ENCODE measurements around the gene ZBTB42.
A peak's percentile ranks its signal among the peaks of the same experiment; 100 is the strongest.

The ZBTB42 gene

DNA sequence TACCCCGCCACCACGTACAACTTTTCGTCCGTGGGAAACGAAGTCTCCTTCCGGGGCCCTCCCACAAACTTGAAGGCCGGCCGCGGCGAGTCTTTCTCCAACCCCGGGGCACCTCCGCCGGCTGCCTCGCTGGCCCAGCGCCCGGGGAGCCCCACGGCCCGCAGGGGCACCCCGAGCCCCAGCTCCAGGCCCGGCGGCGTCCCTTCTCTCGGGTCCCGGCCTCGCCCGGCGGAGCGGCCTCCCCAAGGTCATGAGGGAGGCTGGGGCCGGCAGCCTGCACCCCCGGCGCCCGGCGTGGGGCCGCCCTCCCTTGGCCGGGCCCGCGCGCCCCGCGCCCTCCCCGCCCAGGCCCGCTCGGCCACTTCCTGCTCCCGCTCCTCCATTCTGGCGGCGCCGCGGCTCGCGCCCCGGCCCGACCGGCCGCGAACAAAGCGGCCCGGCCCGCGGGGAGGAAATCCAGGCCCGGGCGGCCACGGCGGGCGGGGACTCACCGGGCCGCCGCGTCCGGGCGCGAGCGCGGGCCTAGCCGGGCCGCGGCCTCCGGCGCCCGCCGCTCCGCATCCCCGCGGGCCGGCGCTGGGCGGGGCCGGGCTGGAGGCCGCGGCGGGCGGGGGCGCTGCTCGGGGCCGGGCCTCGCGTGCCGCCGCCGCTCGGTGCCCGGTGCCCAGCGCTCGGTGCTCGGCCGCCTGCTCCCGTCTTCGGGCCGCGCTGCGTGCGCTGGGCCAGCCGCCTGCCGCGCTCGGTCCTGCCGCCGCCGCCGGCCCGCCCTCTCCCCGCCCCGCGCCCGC, 5.7 kb upstream of the ZBTB42 start, which contains the start of gene AKT1:
Gene AKT1, minus strand, starts transcription at position 756 of the 788 bp plus-strand sequence. CDS start 3,105 bp downstream, outside the sequence.
- ATAC-seq (peak; percentile 59), DNase-seq (peak in 1 of 2 donors; percentile 40)
- Mint-ChIP-seq H3K4me1 (peaks cover 81% of the 10 kb centered on the region), H3K4me3 (peak within 1 kb of the TSS; percentile 92 to 93), H3K9me3 (no peaks in the 10 kb centered on the region), H3K27ac (peak within 1 kb of the TSS; percentile 67 to 90), H3K27me3 (peaks cover 24% of the 10 kb centered on the region)

DNA sequence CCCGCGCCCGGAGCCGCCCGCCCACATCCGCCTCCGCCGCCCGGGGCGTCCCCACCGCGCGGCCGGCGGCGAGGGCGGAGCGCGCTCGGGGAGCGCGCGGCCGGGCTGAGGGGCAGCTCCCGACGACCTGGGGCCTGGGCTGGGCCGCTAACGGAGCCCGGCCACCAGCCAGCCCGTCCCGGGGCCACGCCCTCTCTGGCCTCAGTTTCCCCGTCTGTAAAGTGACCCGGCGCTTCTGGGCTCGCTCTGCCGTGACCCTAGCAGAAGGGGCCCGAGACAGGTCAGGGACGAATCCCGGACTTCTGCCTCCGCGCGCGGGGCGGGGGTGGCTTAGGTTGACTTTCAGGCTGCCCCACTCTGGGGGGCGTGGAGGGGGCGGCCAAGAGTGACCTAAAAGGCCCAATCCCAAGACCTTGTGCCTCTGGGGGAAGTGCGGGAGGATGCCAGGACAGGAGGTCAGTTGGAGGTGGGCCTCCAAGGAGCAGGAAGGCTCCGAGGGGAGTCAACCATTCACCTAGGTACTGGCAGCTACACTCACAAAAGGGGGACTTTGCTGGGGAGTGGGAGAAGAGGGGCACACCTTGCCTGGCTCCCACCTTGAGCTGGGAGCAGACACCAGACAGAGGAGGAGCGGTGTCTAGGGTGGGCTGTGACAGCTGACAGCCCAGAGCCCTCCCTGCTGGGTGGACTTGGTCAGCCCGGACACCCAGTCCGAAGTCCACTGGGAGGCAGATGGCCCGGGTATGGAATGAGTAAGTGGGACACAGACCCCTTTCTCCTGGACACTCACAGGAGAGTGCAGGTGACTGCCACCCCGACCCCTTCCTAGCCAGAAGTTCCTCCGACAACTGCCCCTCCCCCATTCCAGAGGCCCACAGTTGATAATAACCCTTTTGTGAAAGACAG, 4.9 kb upstream of the ZBTB42 start:
- ATAC-seq = peak; percentile 64
- no peaks in the 10 kb centered on the region for H3K9me3 Mint-ChIP-seq
- peak in 1 of 2 donors; percentile 25 for DNase-seq
- peak overlapping the region; percentile 67 to 90 for H3K27ac Mint-ChIP-seq
- H3K27me3 Mint-ChIP-seq = peaks cover 24% of the 10 kb centered on the region
- H3K4me3 Mint-ChIP-seq = peak overlapping the region; percentile 77 to 82
- H3K4me1 Mint-ChIP-seq = peaks cover 75% of the 10 kb centered on the region

DNA sequence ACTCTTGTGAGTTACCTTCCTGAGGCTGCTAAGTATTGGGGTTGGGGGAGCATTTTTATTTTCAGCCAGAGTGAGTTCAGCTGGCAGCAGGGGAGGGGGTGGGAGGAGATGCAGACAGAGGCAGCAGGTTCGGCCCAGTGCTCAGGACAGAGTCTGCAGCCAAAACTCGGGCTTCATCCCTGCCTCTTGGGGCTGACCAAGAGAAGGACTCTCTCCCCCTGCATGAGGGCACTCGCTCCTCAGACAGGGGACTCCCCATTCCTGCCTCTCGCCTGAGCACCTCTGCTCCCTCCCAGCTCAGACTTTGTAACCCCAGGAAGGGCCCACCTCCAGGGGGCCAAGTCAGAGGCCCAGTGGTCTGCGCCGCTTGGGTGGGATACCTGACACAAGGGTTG, 4.2 kb upstream of the ZBTB42 start:
- Mint-ChIP-seq H3K27ac (no peak overlapping the region), H3K4me3 (peak overlapping the region; percentile 77 to 82), H3K27me3 (peaks cover 24% of the 10 kb centered on the region), H3K9me3 (no peaks in the 10 kb centered on the region), H3K4me1 (peaks cover 75% of the 10 kb centered on the region)
- ATAC-seq (no peak), DNase-seq (no peak)

DNA sequence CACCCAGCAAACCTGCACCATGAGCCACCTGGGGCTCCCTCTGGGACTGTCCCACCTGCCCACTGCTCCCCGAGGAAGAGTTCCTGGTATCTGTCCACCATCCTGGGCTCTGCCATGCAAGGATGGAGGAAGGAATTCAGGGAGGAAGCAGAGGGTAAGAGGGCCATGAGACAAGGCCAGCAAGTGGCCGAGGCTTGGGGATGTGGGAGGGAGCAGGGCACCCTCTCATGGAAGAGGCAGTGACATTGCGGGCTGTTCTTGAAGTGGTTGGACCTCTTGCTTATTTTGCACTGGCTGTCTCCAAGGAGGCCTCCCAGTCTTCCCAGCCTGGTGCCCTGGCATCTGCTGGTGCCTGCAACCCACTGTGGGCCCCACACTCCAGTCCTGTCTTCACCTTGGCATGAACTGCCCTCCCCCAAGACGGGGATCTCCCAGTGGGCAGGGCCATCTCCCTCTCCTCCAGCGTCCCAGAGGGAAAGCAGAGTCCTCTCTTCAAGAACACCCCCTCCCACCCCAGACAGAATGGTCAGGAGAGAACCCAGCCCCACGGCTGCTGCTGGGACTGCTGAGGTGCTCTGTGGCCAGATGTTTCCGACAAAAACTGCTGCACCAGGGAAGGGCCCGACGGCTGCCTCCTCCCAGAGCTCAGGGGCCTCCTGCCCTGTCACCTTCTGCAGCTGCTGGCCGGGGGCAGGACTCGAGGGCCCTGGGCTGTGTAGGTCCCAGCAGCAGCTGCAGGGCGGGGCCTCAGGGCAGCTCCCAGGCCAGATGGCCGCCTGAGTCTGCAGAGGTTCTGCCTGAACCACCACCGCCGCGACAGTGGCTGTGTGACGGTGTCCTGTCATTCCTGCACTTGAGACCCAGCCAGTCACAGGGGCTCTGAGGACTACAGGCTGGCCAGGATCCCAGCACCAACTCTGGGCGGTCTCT, 3.5 kb upstream of the ZBTB42 start:
- H3K27ac Mint-ChIP-seq = no peak overlapping the region
- peaks cover 24% of the 10 kb centered on the region for H3K27me3 Mint-ChIP-seq
- peaks cover 75% of the 10 kb centered on the region for H3K4me1 Mint-ChIP-seq
- H3K4me3 Mint-ChIP-seq = peak overlapping the region; percentile 77 to 82
- no peaks in the 10 kb centered on the region for H3K9me3 Mint-ChIP-seq
- no peak for DNase-seq
- ATAC-seq = no peak

DNA sequence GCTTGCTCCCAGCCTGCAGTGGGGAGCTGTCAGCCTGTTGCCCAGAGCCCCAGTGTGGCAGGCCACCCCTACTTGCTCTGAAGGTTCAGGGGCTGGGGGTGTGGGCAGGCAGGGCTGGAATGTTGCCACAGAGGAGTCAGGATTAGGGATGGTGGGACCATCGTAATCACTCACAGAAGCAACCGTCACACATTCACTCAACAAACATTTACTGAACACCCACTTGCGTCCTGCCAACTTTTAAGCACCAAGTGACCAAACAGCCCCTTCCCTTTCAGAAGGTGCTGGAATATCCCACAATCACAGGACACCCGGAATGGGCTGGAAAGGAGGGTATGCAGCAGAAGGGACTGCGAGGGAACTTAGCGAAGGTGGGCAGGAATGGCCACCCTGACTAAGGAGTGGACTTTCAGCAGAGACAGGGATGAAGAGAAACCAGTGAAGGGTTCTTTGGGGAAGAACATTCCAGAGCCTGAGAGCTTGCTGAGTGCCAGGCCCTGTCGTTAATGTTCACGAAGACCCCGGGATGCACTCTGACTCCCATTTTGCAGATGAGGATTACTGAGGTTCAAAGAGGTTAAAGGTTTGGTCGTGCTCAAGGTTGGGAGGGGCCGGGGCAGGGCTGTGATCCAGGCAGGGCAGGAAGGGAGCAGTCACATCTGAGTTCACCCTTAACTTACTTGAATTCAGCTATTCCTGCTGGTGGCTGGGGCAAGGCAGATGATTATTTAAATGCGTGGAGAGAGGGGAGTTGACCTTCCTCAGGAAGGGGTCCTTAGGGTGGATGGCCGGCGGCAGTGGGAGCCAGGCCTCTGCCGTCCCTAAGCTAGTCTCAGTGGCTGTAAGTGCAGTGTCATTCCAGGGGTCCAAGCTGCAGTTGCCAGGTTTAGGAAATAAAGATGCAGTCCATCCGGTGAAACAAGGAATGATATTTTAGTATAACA, 2.3 kb upstream of the ZBTB42 start:
- no peaks in the 10 kb centered on the region for H3K9me3 Mint-ChIP-seq
- H3K27me3 Mint-ChIP-seq = peaks cover 24% of the 10 kb centered on the region
- H3K27ac Mint-ChIP-seq = no peak overlapping the region
- no peak overlapping the region for H3K4me3 Mint-ChIP-seq
- ATAC-seq (no peak), DNase-seq (no peak)
- peaks cover 68% of the 10 kb centered on the region for H3K4me1 Mint-ChIP-seq

DNA sequence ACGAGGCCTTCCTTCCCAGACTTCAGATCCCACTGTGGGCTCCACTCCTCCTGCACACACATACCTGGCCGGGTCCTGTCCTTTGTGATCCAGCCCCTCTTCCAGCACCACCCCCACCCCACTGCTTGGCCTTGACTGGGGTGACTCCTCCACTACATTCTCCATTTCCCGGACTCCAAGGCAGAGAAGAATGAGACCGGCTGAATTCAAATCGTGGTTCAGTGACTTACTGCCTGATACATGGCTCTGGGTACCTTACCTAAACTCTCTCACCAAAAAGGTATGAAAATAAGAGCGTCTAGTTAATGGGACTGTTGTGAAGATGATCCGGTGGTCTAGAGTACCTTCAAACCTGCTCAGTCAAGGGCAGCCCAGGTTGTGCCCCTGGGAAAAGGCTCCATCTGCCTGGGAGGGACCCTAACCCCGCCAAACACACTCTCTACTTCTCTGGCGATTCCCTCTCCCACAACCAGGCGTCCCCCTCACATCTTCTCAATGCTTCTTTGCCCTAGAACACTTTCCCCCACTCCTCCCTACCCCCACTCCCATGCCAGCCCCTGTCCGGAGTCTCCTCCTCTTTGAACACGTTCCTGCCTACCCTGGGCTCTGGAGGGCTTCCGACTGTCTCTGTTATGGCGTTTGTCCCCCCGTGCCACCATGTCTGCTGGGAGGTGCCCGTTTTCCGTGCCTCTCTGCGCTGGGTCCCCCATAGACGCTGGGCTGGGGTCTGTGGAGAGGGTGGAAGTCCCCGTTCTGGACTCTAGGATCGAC, 1.5 kb upstream of the ZBTB42 start:
- Mint-ChIP-seq H3K9me3 (no peaks in the 10 kb centered on the region), H3K4me3 (peak overlapping the region; percentile 21 to 65), H3K4me1 (peaks cover 67% of the 10 kb centered on the region), H3K27ac (peak overlapping the region in 1 of 2 donors; percentile 31), H3K27me3 (peaks cover 24% of the 10 kb centered on the region)
- no peak for DNase-seq
- ATAC-seq = no peak

DNA sequence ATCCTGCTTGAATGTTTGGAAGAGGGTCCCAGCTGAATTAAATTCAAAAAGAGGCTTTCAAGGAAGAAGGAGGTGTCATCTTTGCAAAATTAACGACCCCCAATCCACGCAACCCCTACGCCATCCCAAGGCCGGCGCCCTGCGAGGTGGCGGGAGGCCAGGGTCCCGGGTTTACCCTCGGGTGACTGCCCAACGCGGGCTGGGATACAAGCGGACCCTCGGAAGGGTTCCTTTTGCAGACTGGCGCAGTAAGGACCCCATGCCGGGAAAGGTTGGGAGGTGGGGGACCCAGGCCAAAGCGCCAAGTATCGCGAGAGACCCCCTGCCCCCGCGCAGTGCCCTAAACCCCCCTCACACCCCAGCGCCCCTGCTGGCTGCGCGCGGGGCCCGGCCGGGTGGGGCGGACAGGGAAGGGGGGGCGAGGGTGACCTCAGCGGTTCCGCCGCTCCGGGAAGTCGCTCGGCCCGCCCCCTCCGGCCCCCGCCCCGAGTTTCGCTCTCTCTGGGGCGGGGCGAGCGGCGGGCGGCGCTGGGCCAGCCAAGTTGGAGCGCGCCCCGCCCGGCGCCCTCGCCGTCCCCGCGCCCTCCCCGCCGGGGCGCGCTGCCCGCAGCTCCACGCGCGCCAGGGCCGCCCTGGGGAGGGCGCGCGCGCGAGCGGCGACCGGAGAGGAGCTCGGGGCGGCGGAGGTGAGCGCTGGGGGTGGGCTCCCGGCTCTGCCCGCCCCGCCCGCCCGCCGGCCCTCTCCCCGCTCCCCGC, 708 bp upstream of the ZBTB42 start:
- Mint-ChIP-seq H3K4me1 (peaks cover 64% of the 10 kb centered on the region), H3K27me3 (peaks cover 24% of the 10 kb centered on the region), H3K27ac (no peak overlapping the region), H3K4me3 (peak overlapping the region; percentile 21 to 65), H3K9me3 (no peaks in the 10 kb centered on the region)
- ATAC-seq (peak; percentile 71), DNase-seq (peak; percentile 65 to 72)

DNA sequence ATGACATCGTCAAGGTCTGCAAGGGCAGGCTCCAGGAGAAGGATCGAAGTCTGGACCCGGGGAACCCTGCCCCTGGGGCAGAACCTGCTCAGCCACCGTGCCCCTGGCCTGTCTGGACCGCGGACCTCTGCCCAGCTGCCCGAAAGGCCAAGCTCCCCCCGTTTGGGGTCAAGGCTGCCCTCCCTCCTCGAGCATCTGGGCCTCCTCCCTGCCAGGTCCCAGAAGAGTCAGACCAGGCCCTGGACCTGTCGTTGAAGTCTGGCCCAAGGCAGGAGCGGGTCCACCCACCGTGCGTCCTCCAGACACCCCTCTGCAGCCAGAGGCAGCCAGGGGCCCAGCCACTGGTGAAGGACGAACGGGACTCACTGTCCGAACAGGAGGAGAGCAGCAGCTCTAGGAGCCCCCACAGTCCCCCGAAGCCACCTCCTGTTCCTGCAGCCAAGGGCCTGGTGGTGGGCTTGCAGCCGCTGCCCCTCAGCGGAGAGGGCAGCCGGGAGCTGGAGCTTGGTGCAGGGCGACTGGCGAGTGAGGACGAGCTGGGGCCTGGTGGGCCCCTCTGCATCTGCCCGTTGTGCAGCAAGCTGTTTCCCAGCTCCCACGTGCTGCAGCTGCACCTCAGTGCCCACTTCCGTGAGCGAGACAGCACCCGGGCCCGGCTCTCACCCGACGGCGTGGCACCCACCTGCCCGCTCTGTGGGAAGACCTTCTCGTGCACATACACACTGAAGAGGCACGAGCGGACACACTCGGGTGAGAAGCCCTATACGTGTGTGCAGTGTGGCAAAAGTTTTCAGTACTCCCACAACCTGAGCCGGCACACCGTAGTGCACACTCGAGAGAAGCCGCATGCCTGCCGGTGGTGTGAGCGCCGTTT, 856 bp downstream of the ZBTB42 start:
- H3K27me3 Mint-ChIP-seq = peaks cover 24% of the 10 kb centered on the region
- peak overlapping the region; percentile 69 to 92 for H3K27ac Mint-ChIP-seq
- peaks cover 0 to 7% of the 10 kb centered on the region in 2 donors for H3K9me3 Mint-ChIP-seq
- H3K4me1 Mint-ChIP-seq = peaks cover 53% of the 10 kb centered on the region
- ATAC-seq (no peak), DNase-seq (no peak)
- H3K4me3 Mint-ChIP-seq = peak overlapping the region; percentile 91 to 95

DNA sequence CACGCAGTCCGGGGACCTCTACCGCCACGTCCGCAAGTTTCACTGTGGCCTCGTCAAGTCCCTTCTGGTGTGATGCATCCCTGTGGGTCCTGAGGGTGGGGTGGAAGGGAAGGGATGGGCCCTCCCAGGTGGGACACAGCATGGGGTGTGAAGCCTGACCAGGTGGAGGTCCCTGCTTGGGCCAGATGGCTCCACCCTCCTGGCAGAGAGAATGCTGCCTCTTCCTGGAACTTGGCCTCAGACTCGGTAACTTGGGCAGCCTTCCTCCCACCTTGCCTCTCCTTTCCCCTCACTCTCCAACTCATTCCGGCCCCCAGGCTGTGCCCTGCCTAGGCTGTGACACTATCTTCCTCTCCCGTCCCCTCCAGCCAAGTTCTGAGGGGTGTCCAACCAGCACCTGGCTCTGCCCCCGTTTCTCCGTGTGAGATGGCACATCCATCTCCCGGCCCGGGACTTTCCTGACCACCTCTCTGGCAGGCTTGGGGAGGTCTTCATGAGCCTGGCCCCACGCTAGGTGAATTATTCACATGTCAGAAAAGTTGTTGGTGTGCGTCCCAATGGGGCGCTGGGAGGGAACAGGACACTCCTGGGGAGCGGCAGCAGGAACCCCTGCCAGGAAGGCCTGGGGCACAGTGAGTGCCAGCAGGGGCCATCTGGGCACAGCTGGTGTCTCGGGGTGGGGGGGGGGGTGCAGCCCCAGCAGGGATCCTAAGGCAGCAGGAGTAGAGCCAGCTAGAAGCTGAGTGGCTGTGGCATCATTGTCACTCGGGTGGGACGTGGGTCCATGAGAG, 1.7 kb downstream of the ZBTB42 start:
- H3K4me3 Mint-ChIP-seq = peak overlapping the region; percentile 40 to 44
- ATAC-seq (no peak), DNase-seq (no peak)

DNA sequence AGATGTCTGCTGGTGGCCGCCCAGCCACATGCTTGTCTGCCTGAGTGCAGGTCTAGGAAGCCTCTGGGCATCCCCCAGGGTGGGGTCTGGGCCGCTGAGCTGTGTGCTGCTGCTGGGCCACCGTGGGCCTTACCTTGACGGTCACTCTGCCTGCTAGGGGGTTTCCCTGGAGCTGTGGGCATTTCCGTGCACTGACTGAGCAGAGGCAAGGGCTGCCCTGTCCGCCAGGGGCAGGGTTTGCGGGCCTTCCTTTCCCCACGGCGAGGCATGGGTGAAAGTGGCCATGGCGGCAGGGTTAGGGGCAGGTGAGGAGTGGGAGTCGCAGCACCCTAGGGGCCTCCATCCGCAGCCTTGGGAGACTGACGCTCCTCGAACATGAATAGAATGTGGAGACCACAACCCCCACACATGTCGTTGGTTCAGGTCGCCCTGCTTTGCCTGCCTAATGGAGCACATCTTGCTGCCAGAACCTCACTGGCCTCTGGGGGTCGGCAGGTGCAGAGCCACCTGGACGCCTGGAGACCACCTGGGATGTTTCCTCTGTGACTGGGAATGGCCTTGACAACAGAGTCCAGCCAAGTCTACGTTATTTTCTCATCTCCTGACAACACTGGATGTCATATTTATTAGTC, 2.5 kb downstream of the ZBTB42 start:
- H3K4me1 Mint-ChIP-seq = peaks cover 37% of the 10 kb centered on the region
- ATAC-seq = no peak
- H3K4me3 Mint-ChIP-seq = no peak overlapping the region
- H3K27me3 Mint-ChIP-seq = peaks cover 16% of the 10 kb centered on the region
- H3K9me3 Mint-ChIP-seq = peaks cover 0 to 9% of the 10 kb centered on the region in 2 donors
- DNase-seq = no peak
- H3K27ac Mint-ChIP-seq = no peak overlapping the region

More for the DNA sequence above, 1.7 kb downstream of the ZBTB42 start:
- Mint-ChIP-seq H3K27me3 (peaks cover 24% of the 10 kb centered on the region), H3K4me1 (peaks cover 45% of the 10 kb centered on the region), H3K27ac (no peak overlapping the region), H3K9me3 (peaks cover 0 to 9% of the 10 kb centered on the region in 2 donors)

DNA sequence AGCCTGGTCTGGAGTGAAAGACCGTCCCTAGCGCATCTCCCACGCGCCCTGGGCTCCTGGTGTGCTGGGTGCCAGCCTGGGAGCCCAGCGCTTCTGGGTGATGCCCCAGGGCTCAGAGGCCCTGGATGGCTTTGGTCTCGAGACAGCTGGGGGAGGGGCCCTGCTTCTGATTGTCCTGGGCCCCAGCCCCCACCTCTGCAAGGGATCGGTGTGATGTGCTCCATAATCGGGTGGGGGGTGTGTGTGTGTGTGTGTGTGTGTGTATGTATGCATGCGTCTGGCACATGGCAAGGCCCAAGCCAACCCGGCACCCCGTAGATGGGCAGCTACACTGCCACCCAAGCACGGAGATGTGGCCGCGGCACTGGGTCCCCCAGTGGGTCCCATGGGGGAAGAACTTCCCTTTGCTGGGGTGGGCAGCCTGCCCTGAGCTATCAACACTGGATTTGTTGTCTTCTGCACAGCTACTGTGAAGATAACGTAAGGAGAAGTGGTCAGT, 3.1 kb downstream of the ZBTB42 start:
- ATAC-seq (no peak), DNase-seq (no peak)
- Mint-ChIP-seq H3K4me3 (no peak overlapping the region), H3K27ac (peak overlapping the region in 1 of 2 donors; percentile 72), H3K9me3 (peaks cover 0 to 9% of the 10 kb centered on the region in 2 donors), H3K27me3 (peaks cover 11% of the 10 kb centered on the region), H3K4me1 (peaks cover 34% of the 10 kb centered on the region)
